Cardiac muscle cell (in vitro differentiated cells and primary cell): Measurements from ENCODE around the gene NCK1. TPM values are rescaled to one million over a fixed set of nuclear protein-coding genes. Genes with fewer than 3 reads are reported as not detected.

ENCODE experiments used
- DNase-seq, 2 donors: peaks; one replicate each; pipeline versions ENCODE4 v3.0.0 to v3.0.0-alpha.2; 2010 to 2017; ENCODE audit warnings: low read depth in 1 of 2, low spot score in 1 of 2
- H3K27ac ChIP-seq: fragments of 200-600 bp; sonication (generic); 2 replicates; pipeline ENCODE4 v1.5.1; 2016
- H3K27me3 ChIP-seq: fragments of 200-600 bp; sonication (generic); 2 replicates; pipeline ENCODE4 v1.6.0; 2016; ENCODE audit warnings: control low read depth
- H3K36me3 ChIP-seq: fragments of 200-600 bp; sonication (generic); 2 replicates; pipeline ENCODE4 v1.5.1; 2016; ENCODE audit warnings: control low read depth
- H3K4me1 ChIP-seq: fragments of 200-600 bp; sonication (generic); 2 replicates; pipeline ENCODE4 v1.8.1; 2017; ENCODE audit warnings: low read depth, mild to moderate bottlenecking, mixed run types
- H3K4me3 ChIP-seq: fragments of 200-600 bp; sonication (generic); 2 replicates; pipeline ENCODE4 v1.5.1; 2016; ENCODE audit warnings: mild to moderate bottlenecking
- H3K9me3 ChIP-seq: fragments of 200-600 bp; sonication (generic); 2 replicates; pipeline ENCODE4 v1.5.1; 2017; ENCODE audit warnings: low read depth, mild to moderate bottlenecking, control low read depth
- polyA plus RNA-seq: library from polyadenylated mRNA; unstranded; fragments of >200 nt; fragmentation: Nextera tagmentation; extraction: Ambion mirVana; gene quantifications from 2 replicates; pipeline ENCODE4 v1.2.1, GENCODE V29; 2016
- total RNA-seq: library from RNA; depleted of rRNA; stranded (reverse); fragments of >200 nt; gene quantifications from 2 replicates; pipeline ENCODE4 v1.2.3, GENCODE V29; 2016
- TF ChIP-seq, protein P1 (sequence below): IDR thresholded peaks from 2 replicates; pipeline ENCODE4 v1.5.1; 2012; ENCODE audit warnings: low read depth, mild to moderate bottlenecking, low read length

Gene NCK1
- total and polyA plus RNA-seq, 2 experiments from 2014 or later, result 24.6 to 30.3 TPM

DNA sequence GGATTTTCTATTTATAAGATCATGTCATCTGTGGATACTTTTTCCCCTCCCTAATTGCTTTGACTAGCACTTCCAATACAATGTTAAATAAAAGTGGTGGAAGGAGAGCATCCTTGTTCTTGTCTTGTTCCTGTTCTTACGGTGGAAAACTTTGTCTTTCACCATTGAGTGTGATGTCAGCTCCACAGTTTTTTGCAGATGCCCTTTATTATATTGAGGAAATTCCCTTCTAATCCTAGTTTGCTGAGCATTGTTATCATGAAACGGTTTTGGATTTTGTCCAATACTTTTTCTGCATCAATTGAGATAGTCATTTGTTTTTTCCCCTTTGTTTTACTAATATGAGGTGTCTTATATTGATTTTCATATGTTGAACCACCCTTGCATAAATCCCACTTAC lies 75.8 kb downstream of the NCK1 start:
- Histone ChIP-seq H3K27me3 (no peaks in the 10 kb centered on the region), H3K27ac (no peak overlapping the region), H3K9me3 (no peaks in the 10 kb centered on the region), H3K4me3 (no peak overlapping the region), H3K36me3 (no peaks in the 10 kb centered on the region), H3K4me1 (peaks cover 3% of the 10 kb centered on the region)
- TF ChIP-seq, protein P1, sequence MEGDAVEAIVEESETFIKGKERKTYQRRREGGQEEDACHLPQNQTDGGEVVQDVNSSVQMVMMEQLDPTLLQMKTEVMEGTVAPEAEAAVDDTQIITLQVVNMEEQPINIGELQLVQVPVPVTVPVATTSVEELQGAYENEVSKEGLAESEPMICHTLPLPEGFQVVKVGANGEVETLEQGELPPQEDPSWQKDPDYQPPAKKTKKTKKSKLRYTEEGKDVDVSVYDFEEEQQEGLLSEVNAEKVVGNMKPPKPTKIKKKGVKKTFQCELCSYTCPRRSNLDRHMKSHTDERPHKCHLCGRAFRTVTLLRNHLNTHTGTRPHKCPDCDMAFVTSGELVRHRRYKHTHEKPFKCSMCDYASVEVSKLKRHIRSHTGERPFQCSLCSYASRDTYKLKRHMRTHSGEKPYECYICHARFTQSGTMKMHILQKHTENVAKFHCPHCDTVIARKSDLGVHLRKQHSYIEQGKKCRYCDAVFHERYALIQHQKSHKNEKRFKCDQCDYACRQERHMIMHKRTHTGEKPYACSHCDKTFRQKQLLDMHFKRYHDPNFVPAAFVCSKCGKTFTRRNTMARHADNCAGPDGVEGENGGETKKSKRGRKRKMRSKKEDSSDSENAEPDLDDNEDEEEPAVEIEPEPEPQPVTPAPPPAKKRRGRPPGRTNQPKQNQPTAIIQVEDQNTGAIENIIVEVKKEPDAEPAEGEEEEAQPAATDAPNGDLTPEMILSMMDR, result no peak
- DNase-seq, result peak in 1 of 2 donors; percentile 14

DNA sequence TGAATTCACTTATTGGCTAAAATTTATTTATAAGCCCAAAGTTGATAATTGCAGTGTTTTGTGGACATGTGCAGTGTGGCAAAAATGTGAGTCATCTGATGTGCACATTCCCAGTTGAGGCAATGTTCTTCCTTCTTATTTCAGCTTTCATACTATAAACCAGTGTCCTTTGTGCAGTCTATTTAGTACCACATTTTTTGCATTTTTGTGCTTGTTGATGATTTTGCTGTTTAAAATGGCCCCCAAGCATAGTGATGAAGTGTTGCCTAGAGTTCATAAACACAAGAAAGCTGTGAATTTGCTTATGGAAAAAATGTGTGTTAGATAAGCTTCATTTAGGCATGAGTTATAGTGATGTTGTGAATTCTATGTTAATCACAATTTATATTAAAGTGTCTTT lies 76.3 kb downstream of the NCK1 start:
- TF ChIP-seq, protein P1, result no peak
- Histone ChIP-seq H3K4me1 (peaks cover 3% of the 10 kb centered on the region), H3K36me3 (no peaks in the 10 kb centered on the region), H3K27ac (no peak overlapping the region), H3K9me3 (no peaks in the 10 kb centered on the region), H3K27me3 (no peaks in the 10 kb centered on the region), H3K4me3 (no peak overlapping the region)
- DNase-seq, result peak in 1 of 2 donors; percentile 67

DNA sequence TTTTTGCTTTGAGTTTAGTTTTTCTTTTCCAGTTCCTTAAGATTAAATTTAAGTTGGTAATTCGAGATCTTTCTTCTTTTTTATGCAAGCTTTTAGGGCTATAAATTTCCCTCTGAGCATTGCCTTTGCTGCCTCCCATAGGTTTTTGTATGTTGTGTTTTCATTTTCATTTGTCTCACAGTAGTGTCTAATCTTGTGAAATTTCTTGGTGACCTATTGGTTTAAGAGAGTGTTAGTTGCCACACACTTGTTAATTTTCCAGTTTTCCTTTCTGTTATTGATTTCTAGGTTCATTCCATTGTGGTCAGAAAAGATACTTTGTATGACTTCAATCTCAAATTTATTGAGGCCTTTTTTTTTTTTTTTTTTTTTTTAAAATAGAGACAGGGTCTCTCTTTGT lies 77.5 kb downstream of the NCK1 start:
- TF ChIP-seq, protein P1, result no peak
- H3K36me3 ChIP-seq, result no peaks in the 10 kb centered on the region
- DNase-seq, result no peak
- H3K27ac ChIP-seq, result no peak overlapping the region
- H3K4me1 ChIP-seq, result peaks cover 3% of the 10 kb centered on the region
- no peak overlapping the region for H3K4me3 ChIP-seq
- no peaks in the 10 kb centered on the region for H3K27me3 ChIP-seq
- H3K9me3 ChIP-seq, result no peaks in the 10 kb centered on the region

DNA sequence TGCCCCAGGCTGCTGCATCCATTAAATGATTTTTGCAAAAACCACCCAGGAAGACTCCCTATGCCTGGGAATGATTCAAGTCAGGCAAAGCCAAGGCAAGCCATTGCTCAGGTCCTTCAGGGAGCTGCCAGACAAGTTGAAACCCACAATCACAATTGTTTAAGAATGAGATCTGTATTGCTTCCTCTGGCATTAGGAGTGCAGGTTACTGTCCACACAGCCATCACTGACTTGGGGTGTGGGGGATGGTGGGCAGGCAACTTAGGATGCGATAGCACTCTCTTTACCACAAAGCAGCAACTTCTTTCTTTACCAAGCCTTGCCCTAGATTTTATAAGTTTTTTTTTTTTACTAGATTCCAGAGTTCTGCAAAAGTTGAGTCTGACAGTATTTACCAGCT lies 80.8 kb downstream of the NCK1 start:
- peaks cover 3% of the 10 kb centered on the region for H3K4me1 ChIP-seq
- DNase-seq, result peak in 1 of 2 donors; percentile 2
- H3K27ac ChIP-seq, result no peak overlapping the region
- no peaks in the 10 kb centered on the region for H3K36me3 ChIP-seq
- TF ChIP-seq, protein P1, result no peak
- H3K4me3 ChIP-seq, result no peak overlapping the region
- no peaks in the 10 kb centered on the region for H3K27me3 ChIP-seq
- no peaks in the 10 kb centered on the region for H3K9me3 ChIP-seq

DNA sequence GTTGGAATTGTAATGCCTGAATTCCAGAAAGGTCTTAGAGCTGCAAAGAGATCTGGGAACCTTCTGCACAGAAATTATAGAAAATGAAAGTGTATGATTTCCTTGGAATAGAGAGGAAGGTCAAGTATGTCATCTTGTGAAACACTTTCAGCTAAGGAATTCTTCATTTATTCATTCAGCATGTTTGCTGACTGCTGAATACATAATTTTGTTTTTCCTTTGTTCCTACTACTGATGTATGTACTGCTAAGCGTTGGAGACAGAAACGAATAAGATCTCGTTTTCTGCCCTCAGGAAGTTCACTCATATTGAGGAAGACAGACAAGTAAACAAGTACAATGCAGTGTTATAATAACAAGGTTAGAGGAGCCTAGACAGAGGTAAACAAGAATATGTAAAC lies 81.4 kb downstream of the NCK1 start:
- peak in 1 of 2 donors; percentile 20 for DNase-seq
- Histone ChIP-seq H3K4me3 (no peak overlapping the region), H3K36me3 (no peaks in the 10 kb centered on the region), H3K4me1 (peaks cover 3% of the 10 kb centered on the region), H3K27ac (no peak overlapping the region), H3K9me3 (no peaks in the 10 kb centered on the region), H3K27me3 (no peaks in the 10 kb centered on the region)
- TF ChIP-seq, protein P1, result no peak

DNA sequence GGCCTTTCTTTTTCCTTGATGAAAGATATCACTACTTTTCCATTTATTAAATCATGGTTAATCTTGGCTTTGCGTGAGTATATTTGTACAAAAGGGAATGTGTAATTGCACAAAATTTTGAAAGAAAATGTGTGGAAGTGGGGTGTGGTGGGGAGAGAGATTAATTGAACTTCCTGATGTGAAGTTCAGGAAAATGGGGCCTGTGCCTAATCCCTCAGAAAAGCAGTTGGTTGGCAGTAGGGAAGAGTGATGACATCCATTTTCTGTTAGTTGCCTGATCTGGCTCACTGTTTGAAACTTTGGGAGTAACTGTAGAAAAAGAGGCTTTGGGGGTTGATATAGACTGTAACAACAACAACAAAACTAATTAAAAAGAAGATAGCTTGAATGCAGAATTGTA lies 85.0 kb downstream of the NCK1 start:
- TF ChIP-seq, protein P1, result no peak
- H3K4me3 ChIP-seq, result no peak overlapping the region
- peaks cover 3% of the 10 kb centered on the region for H3K4me1 ChIP-seq
- H3K9me3 ChIP-seq, result no peaks in the 10 kb centered on the region
- H3K36me3 ChIP-seq, result no peaks in the 10 kb centered on the region
- H3K27me3 ChIP-seq, result no peaks in the 10 kb centered on the region
- DNase-seq, result no peak
- no peak overlapping the region for H3K27ac ChIP-seq
